DND-41 (cell line): ENCODE results near the gene SPANXN2.

ENCODE experiments used
- ATAC-seq: fragments of 200-7000 bp; cut with Tn5 transposase; 3 replicates; pipeline ENCODE4 v1.9.1; 2021; ENCODE audit warnings: low read depth; ENCODE audit not compliant: insufficient read depth
- DNase-seq: peaks from one replicate; pipeline ENCODE4 v3.0.0-alpha.2; 2020
- H2AFZ ChIP-seq: 2 replicates; pipeline ENCODE4 v1.6.0; 2012; ENCODE audit warnings: low read depth, low read length
- H3K27ac ChIP-seq: 2 replicates; pipeline ENCODE4 v1.5.1; 2012; ENCODE audit warnings: low read length, inconsistent platforms
- H3K27me3 ChIP-seq: fragments of 200-600 bp; sonication (generic); 2 replicates; pipeline ENCODE4 v1.6.0; 2012; ENCODE audit warnings: low read length, mild to moderate bottlenecking, inconsistent platforms; ENCODE audit not compliant: insufficient read depth, poor library complexity
- H3K36me3 ChIP-seq: 2 replicates; pipeline ENCODE4 v1.5.1; 2012; ENCODE audit warnings: low read length, inconsistent platforms; ENCODE audit not compliant: insufficient read depth
- H3K4me1 ChIP-seq: 2 replicates; pipeline ENCODE4 v1.5.1; 2012; ENCODE audit warnings: mild to moderate bottlenecking, low read length; ENCODE audit not compliant: insufficient read depth
- H3K4me2 ChIP-seq: 2 replicates; pipeline ENCODE4 v1.6.0; 2012; ENCODE audit warnings: mild to moderate bottlenecking, moderate library complexity, low read length, inconsistent platforms; ENCODE audit not compliant: insufficient read depth
- H3K4me3 ChIP-seq, 2 experiments: fragments of 200-600 bp in 1 of 2; shearing (Covaris generic) in 1 of 2; 2 replicates each; pipeline ENCODE4 v1.5.1; 2012 to 2016; ENCODE audit warnings: inconsistent platforms in 2 of 2, low read length in 2 of 2, mild to moderate bottlenecking in 2 of 2, low read depth in 1 of 2, moderate library complexity in 1 of 2
- H3K79me2 ChIP-seq: 2 replicates; pipeline ENCODE4 v1.6.0; 2012; ENCODE audit warnings: low read length, inconsistent platforms; ENCODE audit not compliant: insufficient read depth
- H3K9ac ChIP-seq: 2 replicates; pipeline ENCODE4 v1.6.0; 2012; ENCODE audit warnings: low read depth, mild to moderate bottlenecking, inconsistent platforms, low read length, moderate library complexity
- H3K9me3 ChIP-seq: 2 replicates; pipeline ENCODE4 v1.5.1; 2012; ENCODE audit warnings: low read length, moderate library complexity, mild to moderate bottlenecking, inconsistent platforms; ENCODE audit not compliant: insufficient read depth, severe bottlenecking
- H4K20me1 ChIP-seq: 2 replicates; pipeline ENCODE4 v1.6.0; 2012; ENCODE audit warnings: low read length; ENCODE audit not compliant: insufficient read depth
- CTCF ChIP-seq: IDR thresholded peaks from 2 replicates; pipeline ENCODE4 v1.5.1; 2012; ENCODE audit warnings: borderline replicate concordance, low read length, moderate library complexity, mild to moderate bottlenecking; ENCODE audit not compliant: poor library complexity, severe bottlenecking; ENCODE audit errors: extremely low read depth
- EZH2 ChIP-seq: IDR thresholded peaks from 3 replicates; pipeline ENCODE4 v1.6.1; 2012; ENCODE audit warnings: borderline replicate concordance, low read depth, mild to moderate bottlenecking, moderate library complexity, low read length, inconsistent platforms; ENCODE audit not compliant: severe bottlenecking

SPANXN2 gene

GRCh38 chrX:143726296-143726695, 5.7 kb upstream of the SPANXN2 start:
- H3K4me1 ChIP-seq = no peaks in the 10 kb centered on the region
- H2AFZ ChIP-seq = no peak overlapping the region
- H3K27ac ChIP-seq = no peak overlapping the region
- H3K36me3 ChIP-seq = no peaks in the 10 kb centered on the region
- H3K4me2 ChIP-seq = no peak overlapping the region
- no peak overlapping the region for H3K9ac ChIP-seq
- H3K79me2 ChIP-seq = no peaks in the 10 kb centered on the region
- H4K20me1 ChIP-seq = no peaks in the 10 kb centered on the region
- no peaks in the 10 kb centered on the region for H3K27me3 ChIP-seq
- TF ChIP-seq CTCF = no peak
- DNase-seq = no peak
- ATAC-seq = no peak
- H3K4me3 ChIP-seq = no peak overlapping the region
- no peaks in the 10 kb centered on the region for H3K9me3 ChIP-seq

- Histone ChIP-seq H3K9me3 (no peaks in the 10 kb centered on the region), H3K27me3 (no peaks in the 10 kb centered on the region)
Measured at GRCh38 chrX:143701460-143701859, 19.1 kb downstream of the SPANXN2 start.

GRCh38 chrX:143694885-143695284, 25.7 kb downstream of the SPANXN2 start:
- no peaks in the 10 kb centered on the region for H3K4me1 ChIP-seq
- no peaks in the 10 kb centered on the region for H3K9me3 ChIP-seq
- no peak overlapping the region for H3K27ac ChIP-seq
- H3K4me3 ChIP-seq = no peak overlapping the region
- no peak overlapping the region for H3K9ac ChIP-seq
- H2AFZ ChIP-seq = no peak overlapping the region
- no peaks in the 10 kb centered on the region for H3K27me3 ChIP-seq
- no peak for TF ChIP-seq CTCF
- no peak for TF ChIP-seq EZH2
- no peaks in the 10 kb centered on the region for H3K79me2 ChIP-seq
- no peaks in the 10 kb centered on the region for H3K36me3 ChIP-seq
- no peak for ATAC-seq
- no peak for DNase-seq
- no peak overlapping the region for H3K4me2 ChIP-seq
- H4K20me1 ChIP-seq = no peaks in the 10 kb centered on the region

More at GRCh38 chrX:143701460-143701859, 19.1 kb downstream of the SPANXN2 start:
- H4K20me1 ChIP-seq = no peaks in the 10 kb centered on the region
- H3K4me1 ChIP-seq = no peaks in the 10 kb centered on the region
- DNase-seq (no peak), ATAC-seq (no peak)
- H3K4me2 ChIP-seq = no peak overlapping the region
- H3K4me3 ChIP-seq = no peak overlapping the region
- no peaks in the 10 kb centered on the region for H3K79me2 ChIP-seq
- no peak overlapping the region for H3K27ac ChIP-seq
- no peak overlapping the region for H3K9ac ChIP-seq
- H3K36me3 ChIP-seq = no peaks in the 10 kb centered on the region
- no peak overlapping the region for H2AFZ ChIP-seq
- TF ChIP-seq EZH2 (no peak), CTCF (no peak)

GRCh38 chrX:143683486-143683885, 37.1 kb downstream of the SPANXN2 start:
- Histone ChIP-seq H3K4me1 (no peaks in the 10 kb centered on the region), H3K9ac (no peak overlapping the region), H3K4me2 (no peak overlapping the region), H4K20me1 (no peaks in the 10 kb centered on the region), H2AFZ (no peak overlapping the region), H3K9me3 (no peaks in the 10 kb centered on the region), H3K36me3 (no peaks in the 10 kb centered on the region), H3K27ac (no peak overlapping the region), H3K4me3 (no peak overlapping the region), H3K27me3 (no peaks in the 10 kb centered on the region), H3K79me2 (no peaks in the 10 kb centered on the region)
- TF ChIP-seq CTCF = no peak
- no peak for TF ChIP-seq EZH2
- ATAC-seq (no peak), DNase-seq (no peak)
